IMR-90 (cell line): ENCODE measurements around the gene ADD1. TPM values are rescaled to one million over a fixed set of nuclear protein-coding genes. Genes with fewer than 3 reads are reported as not detected.

Experiments used
- ATAC-seq: fragments of 200-7000 bp; cut with Tn5 transposase; 2 replicates; pipeline ENCODE4 v1.9.1; 2020; ENCODE audit warnings: low read depth, mild to moderate bottlenecking, moderate library complexity
- BruUV-seq: library from RNA; stranded (reverse); fragments of 400-500 nt; replicated peaks from 2 replicates; lab custom pipeline; 2021; lab: Mats Ljungman, UMichigan
- CTCF ChIA-PET: fragments of 300-600 bp; formaldehyde crosslinking; extraction: SDS; loops from one replicate; lab custom pipeline; 2021; ENCODE audit warnings: antibody characterized with exemption; lab: Yijun Ruan, JAX
- POLR2A ChIA-PET: fragments of 300-600 bp; sonication (Branson Sonifier 250); formaldehyde crosslinking; loops from one replicate; lab custom pipeline; 2022; ENCODE audit warnings: antibody characterized with exemption; ENCODE audit not compliant: unreplicated experiment; lab: Charles Lee
- DNase-seq: peaks from one replicate; pipeline ENCODE4 v3.0.0; 2013
- H2AFZ ChIP-seq: replicated peaks from 2 replicates; pipeline ENCODE3; 2013; ENCODE audit warnings: low read length, mild to moderate bottlenecking; ENCODE audit not compliant: poor library complexity
- H2AK5ac ChIP-seq: 2 replicates; pipeline ENCODE4 v1.6.1; 2013; ENCODE audit warnings: low read depth, low read length, inconsistent platforms
- H2AK9ac ChIP-seq: replicated peaks from 2 replicates; pipeline ENCODE3; 2013; ENCODE audit warnings: mild to moderate bottlenecking, low read depth, low read length, moderate library complexity; ENCODE audit not compliant: poor library complexity
- H2BK120ac ChIP-seq: 2 replicates; pipeline ENCODE4 v1.6.1; 2013; ENCODE audit warnings: low read depth, low read length, inconsistent platforms
- H2BK15ac ChIP-seq: 3 replicates; pipeline ENCODE4 v1.6.1; 2013; ENCODE audit warnings: low read depth, low read length, inconsistent platforms
- H2BK20ac ChIP-seq: 2 replicates; pipeline ENCODE4 v1.6.1; 2013; ENCODE audit warnings: low read depth, mild to moderate bottlenecking, inconsistent platforms, low read length, moderate library complexity
- H2BK5ac ChIP-seq: 2 replicates; pipeline ENCODE4 v1.6.1; 2013; ENCODE audit warnings: mild to moderate bottlenecking, low read depth, low read length, inconsistent platforms; ENCODE audit not compliant: poor library complexity, severe bottlenecking
- H3K14ac ChIP-seq: replicated peaks from 2 replicates; pipeline ENCODE4 v1.6.1; 2013; ENCODE audit warnings: low read depth, low read length, inconsistent platforms
- H3K18ac ChIP-seq: 2 replicates; pipeline ENCODE4 v1.6.1; 2013; ENCODE audit warnings: low read depth, low read length, control low read depth
- H3K23ac ChIP-seq: 2 replicates; pipeline ENCODE4 v1.6.1; 2013; ENCODE audit warnings: low read depth, low read length, inconsistent platforms
- H3K27ac ChIP-seq: 2 replicates; pipeline ENCODE4 v1.5.1; 2013; ENCODE audit warnings: mild to moderate bottlenecking, control low read depth, low read length; ENCODE audit not compliant: insufficient read depth
- H3K27me3 ChIP-seq: 2 replicates; pipeline ENCODE4 v1.6.1; 2013; ENCODE audit warnings: low read length; ENCODE audit not compliant: control insufficient read depth, insufficient read depth
- H3K36me3 ChIP-seq: 2 replicates; pipeline ENCODE4 v1.6.1; 2013; ENCODE audit warnings: low read length, mixed read lengths; ENCODE audit not compliant: control insufficient read depth, insufficient read depth
- H3K4ac ChIP-seq: 2 replicates; pipeline ENCODE4 v1.6.1; 2013; ENCODE audit warnings: low read depth, low read length, inconsistent platforms
- H3K4me1 ChIP-seq: 2 replicates; pipeline ENCODE4 v1.6.1; 2013; ENCODE audit warnings: low read length, mixed read lengths; ENCODE audit not compliant: control insufficient read depth, insufficient read depth
- H3K4me2 ChIP-seq: 2 replicates; pipeline ENCODE4 v1.6.1; 2013; ENCODE audit warnings: low read depth, mild to moderate bottlenecking, control low read depth, low read length, moderate library complexity
- H3K4me3 ChIP-seq: 2 replicates; pipeline ENCODE4 v1.5.1; 2013; ENCODE audit warnings: low read depth, mild to moderate bottlenecking, control low read depth, low read length, moderate library complexity; ENCODE audit not compliant: insufficient read depth
- H3K56ac ChIP-seq: 2 replicates; pipeline ENCODE4 v1.6.1; 2013; ENCODE audit warnings: low read length, inconsistent platforms; ENCODE audit not compliant: insufficient read depth; ENCODE audit errors: extremely low read depth
- H3K79me1 ChIP-seq, 2 experiments: 2 replicates each; pipeline ENCODE4 v1.6.1; 2013; ENCODE audit warnings: low read length in 2 of 2, inconsistent platforms in 1 of 2, low read depth in 1 of 2
- H3K9ac ChIP-seq: 2 replicates; pipeline ENCODE4 v1.6.1; 2013; ENCODE audit warnings: low read depth, low read length, control low read depth
- H3K9me1 ChIP-seq: 2 replicates; pipeline ENCODE4 v1.6.1; 2013; ENCODE audit warnings: low read length, inconsistent platforms; ENCODE audit not compliant: insufficient read depth
- H3K9me3 ChIP-seq: 2 replicates; pipeline ENCODE4 v1.6.1; 2013; ENCODE audit warnings: low read length; ENCODE audit not compliant: control insufficient read depth, insufficient read depth
- H4K20me1 ChIP-seq: 2 replicates; pipeline ENCODE4 v1.6.1; 2013; ENCODE audit warnings: low read length, inconsistent platforms; ENCODE audit not compliant: insufficient read depth
- H4K5ac ChIP-seq: 2 replicates; pipeline ENCODE4 v1.6.1; 2013; ENCODE audit warnings: mild to moderate bottlenecking, low read depth, low read length, control low read depth
- H4K8ac ChIP-seq, 2 experiments: 2 replicates each; pipeline ENCODE4 v1.6.1; 2013; ENCODE audit warnings: low read depth in 2 of 2, low read length in 2 of 2, control low read depth in 1 of 2, inconsistent platforms in 1 of 2
- H4K91ac ChIP-seq: 2 replicates; pipeline ENCODE4 v1.6.1; 2013; ENCODE audit warnings: low read depth, low read length, inconsistent platforms; ENCODE audit not compliant: insufficient read depth
- BHLHE40 ChIP-seq: fragments of 150-350 bp; IDR thresholded peaks from 2 replicates; pipeline ENCODE4 v1.6.1; 2016; ENCODE audit warnings: mild to moderate bottlenecking, low read depth, low read length
- CEBPB ChIP-seq: IDR thresholded peaks from 2 replicates; pipeline ENCODE4 v1.6.1; 2012; ENCODE audit warnings: low read depth, low read length, improper control_type of control experiment
- CHD1 ChIP-seq: IDR thresholded peaks from 2 replicates; pipeline ENCODE4 v1.6.1; 2012; ENCODE audit warnings: low read depth, low read length, improper control_type of control experiment
- CTCF ChIP-seq: conservative IDR thresholded peaks from 2 replicates; pipeline ENCODE4 v1.5.1; 2012; ENCODE audit warnings: mild to moderate bottlenecking, low read depth, low read length, improper control_type of control experiment
- FOS ChIP-seq: fragments of 150-350 bp; IDR thresholded peaks from 2 replicates; pipeline ENCODE4 v1.6.1; 2016; ENCODE audit warnings: low read depth, low read length
- MAFK ChIP-seq: IDR thresholded peaks from 2 replicates; pipeline ENCODE4 v1.6.1; 2012; ENCODE audit warnings: low read depth, low read length, improper control_type of control experiment
- MXI1 ChIP-seq: IDR thresholded peaks from 2 replicates; pipeline ENCODE4 v1.6.1; 2012; ENCODE audit warnings: low read depth, mild to moderate bottlenecking, low read length, moderate library complexity, borderline replicate concordance
- RCOR1 ChIP-seq: IDR thresholded peaks from 2 replicates; pipeline ENCODE4 v1.6.1; 2012; ENCODE audit warnings: mild to moderate bottlenecking, low read length, improper control_type of control experiment; ENCODE audit not compliant: insufficient replicate concordance
- WGBS, 2 experiments: methylation state at CpG; one replicate each; pipeline versions ENCODE4 v1.1.5 to v1.1.7; 2013; ENCODE audit warnings: missing lambda C conversion rate in 2 of 2; ENCODE audit not compliant: insufficient read length in 1 of 2; ENCODE audit errors: extremely low coverage in 2 of 2; 5-methylcytosine and 5-hydroxymethylcytosine counted together
- dilution Hi-C: fragments of 300-500 bp; cut with HindIII; formaldehyde crosslinking; loops from one replicate; pipeline ENCODE4 v1.14.3; 2018; ENCODE audit warnings: low sequenced_read_pairs; ENCODE audit not compliant: unreplicated experiment
- in situ Hi-C: fragments of 300-500 bp; cut with MboI; formaldehyde crosslinking; loops from 3 replicates; pipeline ENCODE4 v1.14.3; 2019; ENCODE audit warnings: low sequenced_read_pairs, inconsistent platforms, mixed read lengths
- intact Hi-C: fragments of 100-400 bp; cut with micrococcal nuclease; formaldehyde crosslinking; loops from 2 replicates; pipeline ENCODE4 v1.10.0; 2022
- polyA plus RNA-seq, 3 experiments: library from polyadenylated mRNA; depleted of rRNA; stranded (reverse); fragments of >200 nt; gene quantifications; 2 replicates each; pipeline ENCODE4 v1.2.3, GENCODE V29; 2012; ENCODE audit warnings: low replicate concordance in 1 of 3
- total RNA-seq: library from RNA; depleted of rRNA; stranded (reverse); fragments of >200 nt; gene quantifications from 2 replicates; pipeline ENCODE4 v1.2.3, GENCODE V29; 2012

The ADD1 gene
- total and polyA plus RNA-seq, 2 of the 4 experiments (the other 2 are of a cell fraction), result 122 to 215 TPM

- H4K5ac ChIP-seq, result no peak overlapping the region
- H3K4me3 ChIP-seq, result no peak overlapping the region
- no peak overlapping the region for H2BK120ac ChIP-seq
- no peak overlapping the region for H3K14ac ChIP-seq
- H2AK9ac ChIP-seq, result no peak overlapping the region
- no peak overlapping the region for H2BK15ac ChIP-seq
- H3K56ac ChIP-seq, result no peak overlapping the region
- ATAC-seq (no peak), DNase-seq (no peak)
- H4K91ac ChIP-seq, result no peak overlapping the region
- peaks cover 36% of the 10 kb centered on the region for H3K4me1 ChIP-seq
- ChIA-PET CTCF (no interaction called here), POLR2A (no interaction called here)
- H3K9me3 ChIP-seq, result no peaks in the 10 kb centered on the region
- no peak overlapping the region for H4K8ac ChIP-seq
- H2BK5ac ChIP-seq, result no peak overlapping the region
- H2AFZ ChIP-seq, result no peak overlapping the region
- H3K9ac ChIP-seq, result no peak overlapping the region
- dilution Hi-C loops (no loop called here), in situ Hi-C loops (no loop called here), intact Hi-C loops (no loop called here)
- H3K79me1 ChIP-seq, result peaks cover 22 to 84% of the 10 kb centered on the region in 2 experiments
- H3K4me2 ChIP-seq, result no peak overlapping the region
- peaks cover 35% of the 10 kb centered on the region for H3K9me1 ChIP-seq
- H3K27ac ChIP-seq, result no peak overlapping the region
- no peak for TF ChIP-seq CEBPB
- no peak for TF ChIP-seq FOS
- TF ChIP-seq BHLHE40, result no peak
- TF ChIP-seq CHD1, result no peak
- TF ChIP-seq RCOR1, result no peak
- no peak for TF ChIP-seq CTCF
- TF ChIP-seq MXI1, result no peak
- no peak for TF ChIP-seq MAFK
- no peaks in the 10 kb centered on the region for H3K27me3 ChIP-seq
- H3K4ac ChIP-seq, result no peak overlapping the region
- H3K23ac ChIP-seq, result no peak overlapping the region
- no peaks in the 10 kb centered on the region; the same call in 1 of the 2 replicates for H3K36me3 ChIP-seq
- no peak overlapping the region for H3K18ac ChIP-seq
- no peak overlapping the region for H2BK20ac ChIP-seq
- no TSS peak for BruUV-seq
- H2AK5ac ChIP-seq, result no peak overlapping the region
- peaks cover 85% of the 10 kb centered on the region for H4K20me1 ChIP-seq
- 60% methylated on average over 1 of the region's 10 CpGs; no CpG with 5 or more reads in 1 of the 2 experiments for WGBS, 2 experiments
Measured at GRCh38 chr4:2866160-2866861, 22.7 kb downstream of the ADD1 start.
